Adrenal gland (tissue), 5 donors: ENCODE data around the gene ACCS.

Experiments
- POLR2A ChIP-seq, 2 donors: fragments of 450-650 bp; IDR thresholded peaks; one replicate each; pipeline ENCODE4 v1.6.1; 2017; ENCODE audit warnings: antibody characterized with exemption in 2 of 2, mild to moderate bottlenecking in 2 of 2, moderate library complexity in 1 of 2
- TF ChIP-seq, protein P1 (sequence below), 6 experiments: fragments of 450-650 bp in 4 of 6; fragments of 200-600 bp in 2 of 6; sonication (generic) in 1 of 6; IDR thresholded peaks; 1 replicate in 5 of 6; 2 replicates in 1 of 6; pipeline versions ENCODE4 v1.5.1 to v1.8.0; 2016 to 2021; ENCODE audit warnings: antibody characterized with exemption in 6 of 6, mild to moderate bottlenecking in 2 of 6, moderate library complexity in 1 of 6
- donor health status: DM: no; HTN: no; CAD: no.

DNA sequence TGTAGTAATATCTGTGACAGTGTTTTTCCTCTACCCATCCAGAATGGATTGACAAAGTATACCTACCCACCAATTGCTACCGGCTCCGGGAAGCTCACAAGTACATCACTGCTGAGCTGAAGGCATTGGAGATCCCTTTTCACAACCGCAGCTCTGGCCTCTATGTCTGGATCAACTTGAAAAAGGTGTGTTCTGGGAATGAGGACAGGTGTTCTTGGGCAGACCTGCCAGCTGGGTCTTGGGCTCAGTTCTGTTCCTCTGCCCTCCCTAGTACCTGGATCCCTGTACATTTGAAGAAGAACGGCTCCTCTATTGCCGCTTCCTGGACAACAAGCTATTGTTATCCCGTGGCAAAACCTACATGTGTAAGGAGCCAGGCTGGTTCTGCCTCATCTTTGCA, 7.8 kb upstream of the ACCS start:
- TF ChIP-seq, protein P1, sequence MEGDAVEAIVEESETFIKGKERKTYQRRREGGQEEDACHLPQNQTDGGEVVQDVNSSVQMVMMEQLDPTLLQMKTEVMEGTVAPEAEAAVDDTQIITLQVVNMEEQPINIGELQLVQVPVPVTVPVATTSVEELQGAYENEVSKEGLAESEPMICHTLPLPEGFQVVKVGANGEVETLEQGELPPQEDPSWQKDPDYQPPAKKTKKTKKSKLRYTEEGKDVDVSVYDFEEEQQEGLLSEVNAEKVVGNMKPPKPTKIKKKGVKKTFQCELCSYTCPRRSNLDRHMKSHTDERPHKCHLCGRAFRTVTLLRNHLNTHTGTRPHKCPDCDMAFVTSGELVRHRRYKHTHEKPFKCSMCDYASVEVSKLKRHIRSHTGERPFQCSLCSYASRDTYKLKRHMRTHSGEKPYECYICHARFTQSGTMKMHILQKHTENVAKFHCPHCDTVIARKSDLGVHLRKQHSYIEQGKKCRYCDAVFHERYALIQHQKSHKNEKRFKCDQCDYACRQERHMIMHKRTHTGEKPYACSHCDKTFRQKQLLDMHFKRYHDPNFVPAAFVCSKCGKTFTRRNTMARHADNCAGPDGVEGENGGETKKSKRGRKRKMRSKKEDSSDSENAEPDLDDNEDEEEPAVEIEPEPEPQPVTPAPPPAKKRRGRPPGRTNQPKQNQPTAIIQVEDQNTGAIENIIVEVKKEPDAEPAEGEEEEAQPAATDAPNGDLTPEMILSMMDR (IDR thresholded peaks at IDR 0.05) = no peak
- TF ChIP-seq POLR2A (IDR thresholded peaks at IDR 0.05) = no peak
